ENCODE data around the gene FRAS1.

DNA sequence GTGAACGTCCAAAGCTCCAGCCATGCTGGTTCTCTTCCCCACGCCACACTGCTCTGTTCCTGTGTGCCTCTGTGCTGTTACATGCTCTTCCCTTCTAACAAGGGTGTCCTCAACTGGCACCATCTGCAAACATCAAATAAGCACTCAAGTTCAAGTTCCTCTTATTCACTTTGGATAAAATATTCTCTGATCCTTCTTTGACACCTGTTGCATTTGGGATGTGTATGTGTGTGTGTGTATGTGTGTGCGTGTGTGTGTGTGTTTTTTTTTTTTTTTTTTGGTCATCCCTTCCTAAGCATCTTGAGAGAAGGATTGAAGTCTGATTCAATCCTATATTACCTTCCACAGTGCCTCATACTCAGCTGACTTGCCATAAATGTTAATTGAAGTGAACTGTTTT is 290.4 kb downstream of the FRAS1 start:
- TF ChIP-seq, protein P1, sequence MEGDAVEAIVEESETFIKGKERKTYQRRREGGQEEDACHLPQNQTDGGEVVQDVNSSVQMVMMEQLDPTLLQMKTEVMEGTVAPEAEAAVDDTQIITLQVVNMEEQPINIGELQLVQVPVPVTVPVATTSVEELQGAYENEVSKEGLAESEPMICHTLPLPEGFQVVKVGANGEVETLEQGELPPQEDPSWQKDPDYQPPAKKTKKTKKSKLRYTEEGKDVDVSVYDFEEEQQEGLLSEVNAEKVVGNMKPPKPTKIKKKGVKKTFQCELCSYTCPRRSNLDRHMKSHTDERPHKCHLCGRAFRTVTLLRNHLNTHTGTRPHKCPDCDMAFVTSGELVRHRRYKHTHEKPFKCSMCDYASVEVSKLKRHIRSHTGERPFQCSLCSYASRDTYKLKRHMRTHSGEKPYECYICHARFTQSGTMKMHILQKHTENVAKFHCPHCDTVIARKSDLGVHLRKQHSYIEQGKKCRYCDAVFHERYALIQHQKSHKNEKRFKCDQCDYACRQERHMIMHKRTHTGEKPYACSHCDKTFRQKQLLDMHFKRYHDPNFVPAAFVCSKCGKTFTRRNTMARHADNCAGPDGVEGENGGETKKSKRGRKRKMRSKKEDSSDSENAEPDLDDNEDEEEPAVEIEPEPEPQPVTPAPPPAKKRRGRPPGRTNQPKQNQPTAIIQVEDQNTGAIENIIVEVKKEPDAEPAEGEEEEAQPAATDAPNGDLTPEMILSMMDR (conservative IDR thresholded peaks at IDR 0.05), result no peak
- no peak for TF ChIP-seq EZH2 (IDR thresholded peaks at IDR 0.05; ENCODE audit: low read depth)
